Measurements from ENCODE around the gene MAP4K4. TPM values are rescaled to one million over a fixed set of nuclear protein-coding genes. Genes with fewer than 3 reads are reported as not detected.
A peak's percentile ranks its signal among the peaks of the same experiment; 100 is the strongest.

The MAP4K4 gene
- polyA plus RNA-seq, 3 donors, result 5.3 to 66.9 (median 8.7) TPM

DNA sequence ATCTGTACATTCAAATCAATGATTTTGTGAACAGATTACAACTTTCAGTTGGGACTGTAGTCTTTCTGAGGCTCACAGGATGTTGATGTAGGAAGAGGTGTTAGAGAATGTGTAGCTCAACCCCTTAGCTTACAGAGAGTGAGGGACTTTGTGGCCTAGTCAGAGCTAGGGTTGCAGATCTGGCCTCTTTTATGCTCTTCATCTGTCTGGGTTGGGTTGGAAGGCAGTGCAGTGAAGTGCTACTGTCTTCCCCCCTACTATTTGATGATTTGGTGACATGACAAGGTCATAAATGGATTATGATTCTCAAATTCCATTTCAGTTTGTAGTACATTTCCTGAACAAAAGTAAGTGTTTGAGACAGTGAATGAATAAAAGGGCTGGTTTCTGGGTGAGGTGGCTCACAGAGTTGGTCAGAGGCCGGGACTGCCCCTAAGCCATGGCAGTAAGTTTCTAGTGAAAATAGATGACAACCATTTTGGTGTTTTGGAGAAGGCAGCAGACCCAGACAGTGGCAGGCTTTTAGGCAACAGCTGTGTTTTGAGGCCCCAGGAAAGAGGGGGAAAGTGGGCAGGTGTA lies 21.6 kb downstream of the MAP4K4 start:
- Histone ChIP-seq H3K4me1 (ENCODE audit: control insufficient read depth in 1 of 2, insufficient read depth in 2 of 2, low read length in 2 of 2) (peaks cover 80 to 89% of the 10 kb centered on the region in 2 donors), H3K9ac (ENCODE audit: insufficient read depth, low read length, poor library complexity, severe bottlenecking) (no peak overlapping the region), H3K27me3 (ENCODE audit: control insufficient read depth in 2 of 2, insufficient read depth in 2 of 2, low read length in 2 of 2) (no peaks in the 10 kb centered on the region), H3K36me3 (replicated peaks in 1 of 2; ENCODE audit: control insufficient read depth in 1 of 2, insufficient read depth in 2 of 2, low read length in 2 of 2) (no peaks in the 10 kb centered on the region), H4K20me1 (ENCODE audit: insufficient read depth, low read length) (peaks cover 22% of the 10 kb centered on the region), H3K4me3 (replicated peaks in 1 of 3; ENCODE audit: low read depth in 2 of 3, low read length in 3 of 3) (no peak overlapping the region), H3K27ac (ENCODE audit: low read depth in 1 of 2, low read length in 2 of 2) (peak overlapping the region in 1 of 2 donors; percentile 52), H3K9me3 (replicated peaks in 1 of 2; ENCODE audit: control insufficient read depth in 1 of 2, insufficient read depth in 1 of 2, low read length in 2 of 2) (no peaks in the 10 kb centered on the region), H3K79me2 (ENCODE audit: insufficient read depth, low read length) (peaks cover 96% of the 10 kb centered on the region), H3K4me2 (replicated peaks; ENCODE audit: extremely low read depth, low read length, poor library complexity, severe bottlenecking) (no peak overlapping the region), H2AFZ (ENCODE audit: insufficient read depth, low read depth, low read length, poor library complexity, severe bottlenecking) (no peak overlapping the region)
- no peak for DNase-seq
- 100% methylated on average over 1 of the region's 1 CpG for WGBS (ENCODE audit: insufficient coverage)
- intact Hi-C loops (cut with micrococcal nuclease), result no loop called here
- peaks cover 0 to 2% (median 0%) of the 10 kb centered on the region in 3 donors for H3K27me3 Mint-ChIP-seq (ENCODE audit: low read depth in 3 of 3)
- no peak for TF ChIP-seq CTCF (IDR thresholded peaks at IDR 0.05)
- H3K27ac Mint-ChIP-seq, result peak overlapping the region in 5 of 7 donors; percentile 21 to 77 (median 70)
- H3K36me3 Mint-ChIP-seq, result peaks cover 19 to 26% of the 10 kb centered on the region in 2 donors
- H3K4me3 Mint-ChIP-seq, result no peak overlapping the region
- peaks cover 0 to 2% (median 0%) of the 10 kb centered on the region in 7 donors for H3K9me3 Mint-ChIP-seq
- H3K4me1 Mint-ChIP-seq, result peaks cover 93% of the 10 kb centered on the region

- Histone ChIP-seq H3K9me3 (replicated peaks in 1 of 2; ENCODE audit: control insufficient read depth in 1 of 2, insufficient read depth in 1 of 2, low read length in 2 of 2) (no peaks in the 10 kb centered on the region), H3K4me1 (ENCODE audit: control insufficient read depth in 1 of 2, insufficient read depth in 2 of 2, low read length in 2 of 2) (peaks cover 79 to 92% of the 10 kb centered on the region in 2 donors), H2AFZ (ENCODE audit: insufficient read depth, low read depth, low read length, poor library complexity, severe bottlenecking) (no peak overlapping the region), H3K27ac (ENCODE audit: low read depth in 1 of 2, low read length in 2 of 2) (no peak overlapping the region), H4K20me1 (ENCODE audit: insufficient read depth, low read length) (peaks cover 38% of the 10 kb centered on the region), H3K36me3 (replicated peaks in 1 of 2; ENCODE audit: control insufficient read depth in 1 of 2, insufficient read depth in 2 of 2, low read length in 2 of 2) (no peaks in the 10 kb centered on the region), H3K4me3 (replicated peaks in 1 of 3; ENCODE audit: low read depth in 2 of 3, low read length in 3 of 3) (no peak overlapping the region), H3K27me3 (ENCODE audit: control insufficient read depth in 2 of 2, insufficient read depth in 2 of 2, low read length in 2 of 2) (no peaks in the 10 kb centered on the region), H3K79me2 (ENCODE audit: insufficient read depth, low read length) (peaks cover 98% of the 10 kb centered on the region), H3K9ac (ENCODE audit: insufficient read depth, low read length, poor library complexity, severe bottlenecking) (no peak overlapping the region), H3K4me2 (replicated peaks; ENCODE audit: extremely low read depth, low read length, poor library complexity, severe bottlenecking) (no peak overlapping the region)
- Mint-ChIP-seq H3K4me3 (no peak overlapping the region), H3K36me3 (peaks cover 17 to 26% of the 10 kb centered on the region in 2 donors), H3K27me3 (ENCODE audit: low read depth in 3 of 3) (peaks cover 0 to 3% (median under 1%) of the 10 kb centered on the region in 3 donors), H3K27ac (peak overlapping the region in 1 of 7 donors; percentile 10), H3K9me3 (peaks cover 0 to 2% (median 0%) of the 10 kb centered on the region in 7 donors), H3K4me1 (peaks cover 93% of the 10 kb centered on the region)
- no CpG with 5 or more reads among the region's 1 CpG for WGBS (ENCODE audit: insufficient coverage)
- intact Hi-C loops (cut with micrococcal nuclease), result no loop called here
- TF ChIP-seq CTCF (IDR thresholded peaks at IDR 0.05), result no peak
- no peak for DNase-seq
These were observed 23.2 kb downstream of the MAP4K4 start for GRCh38 chr2:101720732-101721131.
